Measurements from ENCODE around the gene CCDC86. TPM values are rescaled to one million over a fixed set of nuclear protein-coding genes. Genes with fewer than 3 reads are reported as not detected.

CCDC86 gene
- total RNA-seq, 4 donors from 2014 or later, result 19.2 to 43.8 (median 21.8) TPM

- no peak overlapping the region for H3K4me3 ChIP-seq (ENCODE audit: low read depth, poor library complexity, severe bottlenecking)
- peak in 1 of 2 donors; percentile 52 for DNase-seq (ENCODE audit: low spot score in 2 of 2)
- intact Hi-C loops (cut with DNase I; ENCODE audit: low total_unique reads), result no loop called here
- TF ChIP-seq POLR2A (IDR thresholded peaks at IDR 0.05), result no peak
- no peak for TF ChIP-seq CTCF (IDR thresholded peaks at IDR 0.05)
- WGBS, 2 donors, result 74 to 79% methylated on average over 16 of the region's 16 CpGs
These were observed 21.9 kb downstream of the CCDC86 start for GRCh38 chr11:60863550-60864521.

GRCh38 chr11:60864856-60865513, 23.1 kb downstream of the CCDC86 start:
- intact Hi-C loops (cut with DNase I; ENCODE audit: low total_unique reads), result no loop called here
- H3K4me3 ChIP-seq (ENCODE audit: low read depth, poor library complexity, severe bottlenecking), result no peak overlapping the region
- DNase-seq (ENCODE audit: low spot score in 2 of 2), result peak in 1 of 2 donors; percentile 50
- WGBS, 2 donors, result 61 to 63% methylated on average over 7 of the region's 7 CpGs
- TF ChIP-seq CTCF (IDR thresholded peaks at IDR 0.05), result no peak
- TF ChIP-seq POLR2A (IDR thresholded peaks at IDR 0.05), result no peak

- TF ChIP-seq CTCF (IDR thresholded peaks at IDR 0.05) (no peak), POLR2A (IDR thresholded peaks at IDR 0.05) (no peak)
- no peak within 1 kb of the TSS for H3K4me3 ChIP-seq (ENCODE audit: low read depth, poor library complexity, severe bottlenecking)
- peak in 1 of 2 donors; percentile 77 for DNase-seq (ENCODE audit: low spot score in 2 of 2)
- WGBS, 2 donors, result 62 to 77% methylated on average over 6 to 12 of the region's 13 CpGs
- intact Hi-C loops (cut with DNase I; ENCODE audit: low total_unique reads), result no loop called here
These were observed 25.3 kb downstream of the CCDC86 start, which contains the start of gene ZP1 for GRCh38 chr11:60866911-60867870. Gene ZP1, plus strand, starts transcription at chr11:60867542. Its CDS starts 20 bp downstream, at chr11:60867562.

- TF ChIP-seq POLR2A (IDR thresholded peaks at IDR 0.05), result no peak
- no peak for TF ChIP-seq CTCF (IDR thresholded peaks at IDR 0.05)
- intact Hi-C loops (cut with DNase I; ENCODE audit: low total_unique reads), result no loop called here
- peak in 1 of 2 donors; percentile 53 for DNase-seq (ENCODE audit: low spot score in 2 of 2)
- no peak overlapping the region for H3K4me3 ChIP-seq (ENCODE audit: low read depth, poor library complexity, severe bottlenecking)
- 80 to 85% methylated on average over 10 of the region's 10 CpGs for WGBS, 2 donors
These were observed 26.2 kb downstream of the CCDC86 start for GRCh38 chr11:60867871-60868681.
